Measurements from ENCODE around the gene MRPS27. TPM values are rescaled to one million over a fixed set of nuclear protein-coding genes. Genes with fewer than 3 reads are reported as not detected.

The MRPS27 gene
- total RNA-seq, 2 experiments from 2014 or later: 25.0 to 26.1 TPM

GRCh38 chr5:72293495-72294055 is 26.5 kb downstream of the MRPS27 start:
- H3K27me3 Mint-ChIP-seq: no peaks in the 10 kb centered on the region
- ATAC-seq (ENCODE audit: poor library complexity): no peak
- Histone ChIP-seq H3K27me3 (ENCODE audit: control insufficient read depth in 1 of 2, insufficient read depth in 2 of 2, low read length in 2 of 2) (no peaks in the 10 kb centered on the region), H3K27ac (ENCODE audit: low read depth in 1 of 2, low read length in 2 of 2) (no peak overlapping the region), H3K4me3 (ENCODE audit: low read length) (no peak overlapping the region), H3K4me1 (ENCODE audit: insufficient read depth, low read length) (no peaks in the 10 kb centered on the region), H3K36me3 (ENCODE audit: insufficient read depth, low read length) (peaks cover 56% of the 10 kb centered on the region), H3K9me3 (ENCODE audit: control insufficient read depth in 1 of 2, insufficient read depth in 1 of 2, low read length in 2 of 2) (no peaks in the 10 kb centered on the region)
- no peak overlapping the region for H3K4me3 Mint-ChIP-seq
- no peaks in the 10 kb centered on the region for H3K9me3 Mint-ChIP-seq
- intact Hi-C loops (cut with DNase I, micrococcal nuclease): no loop called here
- TF ChIP-seq CTCF (IDR thresholded peaks at IDR 0.05): no peak
- H3K36me3 Mint-ChIP-seq (ENCODE audit: low read depth): peaks cover 71% of the 10 kb centered on the region
- ChIA-PET CTCF (no interaction called here), POLR2A (interaction anchor here (1.0 kb wide), 1 partner anchor 14 kb away, joined by 3 read pairs; no protein-coding TSS in a partner anchor)
- H3K27ac Mint-ChIP-seq: no peak overlapping the region
- no peak for DNase-seq
- H3K4me1 Mint-ChIP-seq (ENCODE audit: low read depth): peaks cover 5% of the 10 kb centered on the region

- no peaks in the 10 kb centered on the region for H3K27me3 ChIP-seq (ENCODE audit: control insufficient read depth in 1 of 2, insufficient read depth in 2 of 2, low read length in 2 of 2)
- Mint-ChIP-seq H3K36me3 (ENCODE audit: low read depth) (peaks cover 77% of the 10 kb centered on the region), H3K9me3 (no peaks in the 10 kb centered on the region), H3K27ac (no peak overlapping the region), H3K4me1 (ENCODE audit: low read depth) (no peaks in the 10 kb centered on the region), H3K27me3 (no peaks in the 10 kb centered on the region), H3K4me3 (no peak overlapping the region)
- DNase-seq: no peak
- CTCF ChIA-PET: no interaction called here
- H3K4me1 ChIP-seq (ENCODE audit: insufficient read depth, low read length): no peaks in the 10 kb centered on the region
- H3K27ac ChIP-seq (ENCODE audit: low read depth in 1 of 2, low read length in 2 of 2): no peak overlapping the region
- no peak overlapping the region for H3K4me3 ChIP-seq (ENCODE audit: low read length)
- H3K9me3 ChIP-seq (ENCODE audit: control insufficient read depth in 1 of 2, insufficient read depth in 1 of 2, low read length in 2 of 2): no peaks in the 10 kb centered on the region
- POLR2A ChIA-PET: no interaction called here
- H3K36me3 ChIP-seq (ENCODE audit: insufficient read depth, low read length): peaks cover 56% of the 10 kb centered on the region
- intact Hi-C loops (cut with DNase I, micrococcal nuclease): no loop called here
- TF ChIP-seq CTCF (IDR thresholded peaks at IDR 0.05): no peak
- ATAC-seq (ENCODE audit: poor library complexity): no peak
Observed at GRCh38 chr5:72292411-72292810, 27.6 kb downstream of the MRPS27 start.

- Mint-ChIP-seq H3K27me3 (no peaks in the 10 kb centered on the region), H3K4me3 (no peak overlapping the region), H3K9me3 (no peaks in the 10 kb centered on the region), H3K36me3 (ENCODE audit: low read depth) (peaks cover 76% of the 10 kb centered on the region), H3K27ac (no peak overlapping the region), H3K4me1 (ENCODE audit: low read depth) (no peaks in the 10 kb centered on the region)
- ChIA-PET POLR2A (no interaction called here), CTCF (no interaction called here)
- Histone ChIP-seq H3K27me3 (ENCODE audit: control insufficient read depth in 1 of 2, insufficient read depth in 2 of 2, low read length in 2 of 2) (no peaks in the 10 kb centered on the region), H3K27ac (ENCODE audit: low read depth in 1 of 2, low read length in 2 of 2) (no peak overlapping the region), H3K4me3 (ENCODE audit: low read length) (no peak overlapping the region), H3K4me1 (ENCODE audit: insufficient read depth, low read length) (no peaks in the 10 kb centered on the region), H3K9me3 (ENCODE audit: control insufficient read depth in 1 of 2, insufficient read depth in 1 of 2, low read length in 2 of 2) (no peaks in the 10 kb centered on the region), H3K36me3 (ENCODE audit: insufficient read depth, low read length) (peaks cover 48% of the 10 kb centered on the region)
- no peak for TF ChIP-seq CTCF (IDR thresholded peaks at IDR 0.05)
- DNase-seq (no peak), ATAC-seq (ENCODE audit: poor library complexity) (no peak)
- intact Hi-C loops (cut with DNase I, micrococcal nuclease): no loop called here
Observed at GRCh38 chr5:72291601-72292000, 28.4 kb downstream of the MRPS27 start.

Measured in CD4-positive, alpha-beta T cell (primary cell).